Spinal cord (tissue), 10 donors: Measurements from ENCODE around the gene C18orf54. TPM values are rescaled to one million over a fixed set of nuclear protein-coding genes. Genes with fewer than 3 reads are reported as not detected.

Source experiments
- DNase-seq, 6 donors: peaks; one replicate each; pipeline versions ENCODE4 v3.0.0 to v3.0.0-alpha.2; 2013 to 2015; ENCODE audit warnings: low spot score in 6 of 6, low read depth in 4 of 6
- H3K27ac ChIP-seq: one replicate; pipeline ENCODE4 v1.5.1; 2013; ENCODE audit warnings: low read depth, low read length, control low read depth
- H3K27me3 ChIP-seq: one replicate; pipeline ENCODE4 v1.6.1; 2013; ENCODE audit warnings: low read length; ENCODE audit not compliant: control insufficient read depth, insufficient read depth
- H3K36me3 ChIP-seq: one replicate; pipeline ENCODE4 v1.6.1; 2013; ENCODE audit warnings: low read length; ENCODE audit not compliant: control insufficient read depth, insufficient read depth
- H3K4me1 ChIP-seq: one replicate; pipeline ENCODE4 v1.6.1; 2013; ENCODE audit warnings: low read length; ENCODE audit not compliant: control insufficient read depth, insufficient read depth
- H3K4me3 ChIP-seq: one replicate; pipeline ENCODE4 v1.5.1; 2013; ENCODE audit warnings: low read depth, low read length, control low read depth
- H3K9me3 ChIP-seq: one replicate; pipeline ENCODE4 v1.6.1; 2013; ENCODE audit warnings: low read length; ENCODE audit not compliant: control insufficient read depth, insufficient read depth
- WGBS: methylation state at CpG from one replicate; pipeline ENCODE4 v1.1.5; 2013; ENCODE audit warnings: missing lambda C conversion rate; ENCODE audit not compliant: insufficient coverage; 5-methylcytosine and 5-hydroxymethylcytosine counted together
- polyA plus RNA-seq, 2 donors: library from polyadenylated mRNA; unstranded; fragments of 120-200 nt; gene quantifications; one replicate each; pipeline ENCODE4 v1.2.1, GENCODE V29; 2013; ENCODE audit not compliant: insufficient read length in 2 of 2
- small RNA-seq: library from RNA; depleted of rRNA; stranded (forward); fragments of <200 nt; gene quantifications from one replicate; pipeline ENCODE3, GENCODE V24; 2014; ENCODE audit warnings: low replicate concordance
- total RNA-seq, 2 donors: library from RNA; depleted of rRNA in 1 of 2; stranded (reverse); fragments of 120-200 nt in 1 of 2; fragments of >200 nt in 1 of 2; gene quantifications; one replicate each; pipeline versions ENCODE4 v1.2.3 to v1.2.4, GENCODE V29; 2013 to 2014
- donor health status: healthy.

C18orf54 gene
- total and polyA plus RNA-seq, 4 donors = 5.8 to 9.3 (median 7.1) TPM

- Histone ChIP-seq H3K4me3 (no peak overlapping the region), H3K9me3 (no peaks in the 10 kb centered on the region), H3K27ac (no peak overlapping the region), H3K4me1 (no peaks in the 10 kb centered on the region), H3K27me3 (no peaks in the 10 kb centered on the region), H3K36me3 (no peaks in the 10 kb centered on the region)
- no peak for DNase-seq
Observed at GRCh38 chr18:54405290-54405689, 47.6 kb downstream of the C18orf54 start.

GRCh38 chr18:54411781-54412180, 54.1 kb downstream of the C18orf54 start:
- H3K27ac ChIP-seq = no peak overlapping the region
- H3K27me3 ChIP-seq = no peaks in the 10 kb centered on the region
- no peaks in the 10 kb centered on the region for H3K36me3 ChIP-seq
- no CpG with 5 or more reads among the region's 1 CpG for WGBS
- no peak overlapping the region for H3K4me3 ChIP-seq
- no peaks in the 10 kb centered on the region for H3K9me3 ChIP-seq
- no peaks in the 10 kb centered on the region for H3K4me1 ChIP-seq
- DNase-seq = no peak

- 89% methylated on average over 2 of the region's 2 CpGs for WGBS
- Histone ChIP-seq H3K9me3 (no peaks in the 10 kb centered on the region), H3K27me3 (no peaks in the 10 kb centered on the region), H3K27ac (no peak overlapping the region), H3K36me3 (no peaks in the 10 kb centered on the region), H3K4me1 (no peaks in the 10 kb centered on the region), H3K4me3 (no peak overlapping the region)
- DNase-seq = no peak
Observed at GRCh38 chr18:54415086-54415485, 57.4 kb downstream of the C18orf54 start.

GRCh38 chr18:54416436-54416835, 58.7 kb downstream of the C18orf54 start:
- H3K27me3 ChIP-seq = no peaks in the 10 kb centered on the region
- no CpG with 5 or more reads among the region's 3 CpGs for WGBS
- H3K4me3 ChIP-seq = no peak overlapping the region
- H3K27ac ChIP-seq = no peak overlapping the region
- no peaks in the 10 kb centered on the region for H3K9me3 ChIP-seq
- peak in 1 of 6 donors; percentile 32 for DNase-seq
- H3K36me3 ChIP-seq = no peaks in the 10 kb centered on the region
- no peaks in the 10 kb centered on the region for H3K4me1 ChIP-seq

GRCh38 chr18:54423831-54424230, 66.1 kb downstream of the C18orf54 start:
- H3K9me3 ChIP-seq = no peaks in the 10 kb centered on the region
- H3K4me1 ChIP-seq = no peaks in the 10 kb centered on the region
- no peaks in the 10 kb centered on the region for H3K27me3 ChIP-seq
- WGBS = no CpG with 5 or more reads among the region's 2 CpGs
- no peaks in the 10 kb centered on the region for H3K36me3 ChIP-seq
- DNase-seq = no peak
- no peak overlapping the region for H3K4me3 ChIP-seq
- H3K27ac ChIP-seq = no peak overlapping the region

- H3K36me3 ChIP-seq = no peaks in the 10 kb centered on the region
- no peaks in the 10 kb centered on the region for H3K27me3 ChIP-seq
- no peak overlapping the region for H3K4me3 ChIP-seq
- WGBS = no CpG with 5 or more reads among the region's 2 CpGs
- no peak overlapping the region for H3K27ac ChIP-seq
- H3K4me1 ChIP-seq = no peaks in the 10 kb centered on the region
- no peaks in the 10 kb centered on the region for H3K9me3 ChIP-seq
- DNase-seq = no peak
Observed at GRCh38 chr18:54426085-54426665, 68.5 kb downstream of the C18orf54 start.

Small RNA genes lying within 50 kb of the gene (small RNA-seq; reads per million reads assigned to genes)
- 0.06 reads per million for gene SNRPGP2

Other genes starting within 250 kb of the C18orf54 start
- gene MBD2, start 133.2 kb upstream of the C18orf54 start, total RNA-seq = 10 to 100 TPM; 22.5 to 37.9 TPM
- gene MBD2, start 133.2 kb upstream of the C18orf54 start, polyA plus RNA-seq = 10 to 100 TPM; 43.2 to 46.9 TPM
- gene POLI, start 88.4 kb upstream of the C18orf54 start, total RNA-seq = 10 to 100 TPM; 44.2 to 60.1 TPM
- 10 to 100 TPM; 32.1 to 43.3 TPM for gene POLI, start 88.4 kb upstream of the C18orf54 start, polyA plus RNA-seq
- under 1 TPM; 0.22 to 0.69 TPM for gene STARD6, start within 50 bp of the C18orf54 start, total RNA-seq
- under 1 TPM in 1 of 2 donors, not detected in 1; 0.44 TPM for gene STARD6, start within 50 bp of the C18orf54 start, polyA plus RNA-seq
- gene DYNAP, start 233.3 kb downstream of the C18orf54 start, total RNA-seq = not detected
- gene DYNAP, start 233.3 kb downstream of the C18orf54 start, polyA plus RNA-seq = under 1 TPM in 1 of 2 donors, not detected in 1; 0.08 TPM